ENCODE results near the gene PTRHD1. TPM values are rescaled to one million over a fixed set of nuclear protein-coding genes. Genes with fewer than 3 reads are reported as not detected.

The PTRHD1 gene
- total RNA-seq, 2 experiments from 2014 or later, result 15.3 to 15.7 TPM

DNA sequence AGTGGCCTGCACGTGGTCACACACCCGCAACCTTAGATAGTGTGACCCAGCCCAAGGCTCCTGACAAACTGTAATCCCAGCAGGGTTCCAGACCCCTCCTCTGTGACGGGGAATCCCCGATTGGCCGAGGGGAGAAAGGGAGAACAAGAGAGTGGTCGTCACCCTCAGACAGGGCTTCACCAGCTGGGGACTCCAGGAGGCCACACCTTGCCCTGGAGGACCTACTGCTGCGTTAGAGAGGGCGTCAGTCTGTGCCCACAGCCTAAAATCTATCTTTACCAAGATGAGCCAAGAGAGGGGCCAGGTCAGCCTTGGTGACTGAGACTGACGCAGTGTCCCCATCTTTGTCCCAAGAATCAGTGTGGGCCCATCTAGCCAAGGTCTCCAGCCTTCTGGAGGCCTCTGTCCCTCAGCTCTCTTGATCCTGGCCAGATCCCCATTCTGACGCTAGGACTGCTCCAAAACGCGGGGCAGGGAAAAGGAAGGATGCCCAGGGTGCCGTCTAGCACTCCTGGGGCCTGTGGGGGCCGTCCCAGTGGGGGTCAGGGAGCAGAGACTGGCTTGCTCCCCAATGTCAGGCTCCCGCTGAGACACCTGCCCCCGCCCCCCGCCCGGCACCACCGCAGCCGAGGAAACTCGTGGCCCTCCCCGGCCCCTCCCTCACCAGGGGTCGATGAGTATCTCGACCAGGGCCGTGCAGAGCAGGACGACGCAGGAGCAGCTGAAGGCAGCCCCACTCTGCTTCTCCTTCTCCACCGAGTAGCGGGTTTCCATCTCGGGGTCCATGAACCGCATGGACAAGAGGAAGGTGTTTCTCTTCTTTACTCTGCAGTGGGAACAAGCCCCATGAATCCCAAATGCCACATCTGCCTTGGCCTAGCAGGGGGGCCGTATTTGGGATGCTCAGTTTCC lies 40.9 kb upstream of the PTRHD1 start:
- Mint-ChIP-seq H3K27me3 (no peaks in the 10 kb centered on the region), H3K9me3 (no peaks in the 10 kb centered on the region), H3K4me1 (ENCODE audit: low read depth) (no peaks in the 10 kb centered on the region), H3K4me3 (no peak overlapping the region), H3K36me3 (ENCODE audit: low read depth) (peaks cover 21% of the 10 kb centered on the region), H3K27ac (no peak overlapping the region)
- DNase-seq (no peak), ATAC-seq (ENCODE audit: poor library complexity) (no peak)
- intact Hi-C loops (cut with DNase I, micrococcal nuclease), result no loop called here
- no peak overlapping the region for H3K27ac ChIP-seq (ENCODE audit: low read depth in 1 of 2, low read length in 2 of 2)
- H3K4me3 ChIP-seq (ENCODE audit: low read length), result no peak overlapping the region
- no peak for TF ChIP-seq CTCF (IDR thresholded peaks at IDR 0.05)
- H3K36me3 ChIP-seq (ENCODE audit: insufficient read depth, low read length), result peaks cover 24% of the 10 kb centered on the region
- no peaks in the 10 kb centered on the region for H3K27me3 ChIP-seq (ENCODE audit: control insufficient read depth in 1 of 2, insufficient read depth in 2 of 2, low read length in 2 of 2)
- ChIA-PET POLR2A (no interaction called here), CTCF (no interaction called here)
- no peaks in the 10 kb centered on the region for H3K9me3 ChIP-seq (ENCODE audit: control insufficient read depth in 1 of 2, insufficient read depth in 1 of 2, low read length in 2 of 2)
- no peaks in the 10 kb centered on the region for H3K4me1 ChIP-seq (ENCODE audit: insufficient read depth, low read length)

- DNase-seq (no peak), ATAC-seq (ENCODE audit: poor library complexity) (no peak)
- Histone ChIP-seq H3K4me1 (ENCODE audit: insufficient read depth, low read length) (no peaks in the 10 kb centered on the region), H3K36me3 (ENCODE audit: insufficient read depth, low read length) (peaks cover 24% of the 10 kb centered on the region), H3K9me3 (ENCODE audit: control insufficient read depth in 1 of 2, insufficient read depth in 1 of 2, low read length in 2 of 2) (no peaks in the 10 kb centered on the region), H3K4me3 (ENCODE audit: low read length) (no peak overlapping the region), H3K27me3 (ENCODE audit: control insufficient read depth in 1 of 2, insufficient read depth in 2 of 2, low read length in 2 of 2) (no peaks in the 10 kb centered on the region), H3K27ac (ENCODE audit: low read depth in 1 of 2, low read length in 2 of 2) (no peak overlapping the region)
- peaks cover 21% of the 10 kb centered on the region for H3K36me3 Mint-ChIP-seq (ENCODE audit: low read depth)
- ChIA-PET POLR2A (no interaction called here), CTCF (no interaction called here)
- no peaks in the 10 kb centered on the region for H3K27me3 Mint-ChIP-seq
- no peak overlapping the region for H3K27ac Mint-ChIP-seq
- H3K4me1 Mint-ChIP-seq (ENCODE audit: low read depth), result no peaks in the 10 kb centered on the region
- no peaks in the 10 kb centered on the region for H3K9me3 Mint-ChIP-seq
- intact Hi-C loops (cut with DNase I, micrococcal nuclease), result no loop called here
- no peak overlapping the region for H3K4me3 Mint-ChIP-seq
- no peak for TF ChIP-seq CTCF (IDR thresholded peaks at IDR 0.05)
Observed at GRCh38 chr2:24832931-24833701, 39.9 kb upstream of the PTRHD1 start.

GRCh38 chr2:24832521-24832920 lies 39.3 kb upstream of the PTRHD1 start:
- no peak overlapping the region for H3K4me3 Mint-ChIP-seq
- no peak for ATAC-seq (ENCODE audit: poor library complexity)
- CTCF ChIA-PET, result no interaction called here
- H3K36me3 Mint-ChIP-seq (ENCODE audit: low read depth), result peaks cover 21% of the 10 kb centered on the region
- peaks cover 23% of the 10 kb centered on the region for H3K36me3 ChIP-seq (ENCODE audit: insufficient read depth, low read length)
- peaks cover 4% of the 10 kb centered on the region for H3K4me1 Mint-ChIP-seq (ENCODE audit: low read depth)
- H3K27me3 ChIP-seq (ENCODE audit: control insufficient read depth in 1 of 2, insufficient read depth in 2 of 2, low read length in 2 of 2), result no peaks in the 10 kb centered on the region
- peaks cover 4% of the 10 kb centered on the region for H3K4me1 ChIP-seq (ENCODE audit: insufficient read depth, low read length)
- no peaks in the 10 kb centered on the region for H3K27me3 Mint-ChIP-seq
- H3K27ac ChIP-seq (ENCODE audit: low read depth in 1 of 2, low read length in 2 of 2), result no peak overlapping the region
- intact Hi-C loops (cut with DNase I, micrococcal nuclease), result no loop called here
- no peak overlapping the region for H3K27ac Mint-ChIP-seq
- H3K4me3 ChIP-seq (ENCODE audit: low read length), result no peak overlapping the region
- no peak for TF ChIP-seq CTCF (IDR thresholded peaks at IDR 0.05)
- H3K9me3 ChIP-seq (ENCODE audit: control insufficient read depth in 1 of 2, insufficient read depth in 1 of 2, low read length in 2 of 2), result no peaks in the 10 kb centered on the region
- no peaks in the 10 kb centered on the region for H3K9me3 Mint-ChIP-seq
- POLR2A ChIA-PET, result no interaction called here
- DNase-seq, result no peak

Data from CD4-positive, alpha-beta T cell (primary cell).